Gastrocnemius medialis (tissue), 4 donors: Measurements from ENCODE around the gene INTS7.

ENCODE experiments used
- POLR2A ChIP-seq, 2 donors: fragments of 450-650 bp; IDR thresholded peaks; one replicate each; pipeline ENCODE4 v1.6.1; 2017; ENCODE audit warnings: antibody characterized with exemption in 2 of 2, mild to moderate bottlenecking in 2 of 2, moderate library complexity in 2 of 2
- TF ChIP-seq, protein P1 (sequence below), 5 experiments: fragments of 450-650 bp in 3 of 5; fragments of 200-600 bp in 2 of 5; sonication (generic) in 2 of 5; IDR thresholded peaks in 4 of 5; conservative IDR thresholded peaks in 1 of 5; 1 replicate in 4 of 5; 2 replicates in 1 of 5; pipeline ENCODE4 v1.5.1; 2016 to 2019; ENCODE audit warnings: antibody characterized with exemption in 5 of 5, mild to moderate bottlenecking in 3 of 5, moderate library complexity in 3 of 5

DNA sequence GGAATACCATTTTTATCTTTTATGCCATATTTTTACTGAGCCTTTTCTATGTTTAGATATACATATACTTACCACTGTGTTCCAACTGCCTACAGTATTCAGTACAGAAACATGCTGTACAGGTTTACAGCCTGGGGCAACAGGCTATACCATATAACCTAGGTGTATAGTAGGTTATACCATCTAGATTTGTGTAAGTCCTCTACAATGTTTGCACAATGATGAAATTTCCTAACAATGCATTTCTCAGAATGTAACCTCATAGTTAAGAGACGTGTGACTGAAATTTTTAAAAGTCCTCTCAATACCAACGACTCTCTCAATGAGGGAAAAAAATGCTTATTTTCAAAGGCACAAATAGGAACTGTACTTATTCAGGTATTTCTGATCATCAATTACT is 21.7 kb downstream of the INTS7 start:
- TF ChIP-seq, protein P1, sequence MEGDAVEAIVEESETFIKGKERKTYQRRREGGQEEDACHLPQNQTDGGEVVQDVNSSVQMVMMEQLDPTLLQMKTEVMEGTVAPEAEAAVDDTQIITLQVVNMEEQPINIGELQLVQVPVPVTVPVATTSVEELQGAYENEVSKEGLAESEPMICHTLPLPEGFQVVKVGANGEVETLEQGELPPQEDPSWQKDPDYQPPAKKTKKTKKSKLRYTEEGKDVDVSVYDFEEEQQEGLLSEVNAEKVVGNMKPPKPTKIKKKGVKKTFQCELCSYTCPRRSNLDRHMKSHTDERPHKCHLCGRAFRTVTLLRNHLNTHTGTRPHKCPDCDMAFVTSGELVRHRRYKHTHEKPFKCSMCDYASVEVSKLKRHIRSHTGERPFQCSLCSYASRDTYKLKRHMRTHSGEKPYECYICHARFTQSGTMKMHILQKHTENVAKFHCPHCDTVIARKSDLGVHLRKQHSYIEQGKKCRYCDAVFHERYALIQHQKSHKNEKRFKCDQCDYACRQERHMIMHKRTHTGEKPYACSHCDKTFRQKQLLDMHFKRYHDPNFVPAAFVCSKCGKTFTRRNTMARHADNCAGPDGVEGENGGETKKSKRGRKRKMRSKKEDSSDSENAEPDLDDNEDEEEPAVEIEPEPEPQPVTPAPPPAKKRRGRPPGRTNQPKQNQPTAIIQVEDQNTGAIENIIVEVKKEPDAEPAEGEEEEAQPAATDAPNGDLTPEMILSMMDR (IDR thresholded peaks at IDR 0.05 in 4 of 5, conservative IDR thresholded peaks at IDR 0.05 in 1 of 5) = no peak
- TF ChIP-seq POLR2A (IDR thresholded peaks at IDR 0.05) = no peak
